Measurements from ENCODE around the gene DDX1. TPM values are rescaled to one million over a fixed set of nuclear protein-coding genes. Genes with fewer than 3 reads are reported as not detected.

Gene DDX1
- polyA plus RNA-seq, 1 donor from 2014 or later: 38.0 TPM

DNA sequence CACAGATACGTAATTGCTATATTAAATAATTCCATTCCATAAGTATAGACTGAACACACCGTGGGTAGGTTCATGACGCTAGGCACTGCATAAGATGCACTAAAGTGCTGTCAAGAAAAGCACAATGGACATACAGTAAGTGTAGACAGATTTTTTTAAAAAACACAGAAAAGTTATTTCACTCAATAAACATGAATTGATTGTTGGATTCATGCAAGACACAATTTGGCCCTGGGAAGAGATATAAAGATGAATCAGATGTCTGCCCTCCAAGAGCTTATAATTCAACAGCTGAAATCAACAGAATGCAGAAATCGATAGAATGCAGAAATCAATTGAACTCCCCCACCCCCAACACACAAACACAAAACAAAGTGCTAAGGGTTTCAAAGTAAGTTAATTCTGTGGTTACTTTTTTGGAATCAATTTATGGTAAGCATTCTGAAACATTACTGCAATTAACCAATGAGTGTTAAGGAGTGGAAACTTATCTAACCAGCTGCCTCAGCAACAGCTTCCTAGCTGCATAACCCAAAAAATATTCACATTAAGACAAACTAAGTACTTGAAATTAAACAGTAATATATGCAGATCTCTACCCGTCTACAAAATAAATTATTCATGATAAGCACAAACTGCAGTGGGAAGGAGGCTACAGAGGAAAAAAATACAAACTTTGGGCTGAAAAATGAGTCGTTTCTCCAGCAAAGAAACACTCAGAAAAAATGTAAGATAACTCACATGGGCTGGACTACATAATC is 32.1 kb upstream of the DDX1 start:
- H3K27ac Mint-ChIP-seq: peak overlapping the region in 1 of 3 donors; percentile 29
- peaks cover 0 to 2% (median 0%) of the 10 kb centered on the region in 3 donors for H3K9me3 Mint-ChIP-seq
- H3K36me3 Mint-ChIP-seq: peaks cover 6% of the 10 kb centered on the region
- peak overlapping the region in 3 of 4 donors; percentile 60 to 100 (median 95) for H3K4me3 Mint-ChIP-seq
- no peaks in the 10 kb centered on the region for H3K27me3 Mint-ChIP-seq
- peaks cover 24 to 29% (median 28%) of the 10 kb centered on the region in 3 donors for H3K4me1 Mint-ChIP-seq

DNA sequence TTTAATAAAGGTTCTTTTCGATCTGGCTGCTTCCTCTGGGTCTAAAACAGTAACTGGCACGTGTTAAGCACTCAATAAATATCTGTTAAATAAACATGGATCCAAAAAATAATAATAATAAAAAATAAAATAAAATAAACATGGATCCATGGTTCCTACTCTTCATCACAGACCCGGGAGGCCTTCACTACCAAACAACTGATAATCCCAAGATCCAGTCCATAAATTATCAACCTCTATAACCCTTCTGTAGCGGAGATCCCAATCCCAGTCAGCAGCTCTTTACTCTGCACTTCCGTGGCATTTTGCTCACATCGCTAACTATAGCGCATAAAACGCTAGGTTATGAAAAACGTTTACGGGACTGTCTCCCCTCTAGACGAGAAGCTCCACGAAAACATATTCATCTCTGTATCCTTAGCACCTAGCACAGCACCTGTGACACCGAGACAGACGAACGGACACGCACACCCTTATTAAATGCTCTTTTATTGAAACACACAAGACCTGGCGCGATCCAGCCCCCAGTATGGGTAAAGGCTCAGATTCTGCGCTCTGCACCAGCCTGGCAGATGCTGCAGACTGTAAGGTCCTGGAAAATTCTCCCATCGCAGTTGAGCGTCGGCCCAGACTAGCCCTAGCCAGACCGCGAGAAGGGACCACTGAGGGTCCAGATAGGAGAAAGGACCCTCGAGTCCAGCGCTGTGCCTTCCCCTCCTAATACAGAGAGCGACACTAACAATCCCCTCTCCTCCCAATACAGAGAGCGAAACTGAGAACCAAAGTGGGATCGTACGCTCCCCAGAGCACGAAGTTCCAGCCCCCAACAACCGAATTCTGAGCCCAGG is 31.3 kb upstream of the DDX1 start:
- H3K4me1 Mint-ChIP-seq: peaks cover 24 to 29% (median 28%) of the 10 kb centered on the region in 3 donors
- H3K4me3 Mint-ChIP-seq: peak overlapping the region; percentile 95 to 100 (median 100)
- peaks cover 0 to 2% (median 0%) of the 10 kb centered on the region in 3 donors for H3K9me3 Mint-ChIP-seq
- H3K27ac Mint-ChIP-seq: peak overlapping the region; percentile 77 to 97 (median 97)
- peaks cover 4% of the 10 kb centered on the region for H3K36me3 Mint-ChIP-seq
- no peaks in the 10 kb centered on the region for H3K27me3 Mint-ChIP-seq

DNA sequence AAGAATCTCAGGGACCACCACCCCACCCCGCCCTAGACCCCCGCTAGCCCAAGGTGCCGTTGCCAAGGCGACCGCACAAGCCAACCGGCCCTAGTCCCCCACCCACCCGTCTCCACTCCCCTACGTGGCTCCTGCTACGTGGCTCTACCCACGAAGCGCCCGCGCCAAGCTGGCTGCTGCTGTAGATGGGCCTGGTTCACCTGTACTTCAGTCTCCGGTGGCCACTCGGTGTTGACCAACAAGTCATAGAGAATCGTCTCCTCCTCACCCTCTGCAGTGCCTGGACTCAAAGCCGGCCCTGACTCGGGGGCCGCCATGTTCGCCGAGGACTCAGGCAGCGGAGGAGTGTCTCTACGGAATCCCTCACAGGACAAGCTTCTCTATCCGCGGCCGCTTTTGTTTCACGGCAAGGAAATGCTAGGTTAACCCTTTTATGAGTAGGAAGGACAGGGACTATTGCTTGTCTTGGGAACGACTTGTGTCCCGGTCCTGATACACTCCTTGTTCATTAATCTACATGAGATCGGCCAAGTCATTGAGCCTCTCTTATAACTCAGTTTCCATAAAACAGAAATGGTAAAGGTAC is 30.6 kb upstream of the DDX1 start, which contains the start of gene NBAS:
TSS of gene NBAS (minus strand) at position 347 of the 586 bp plus-strand sequence. CDS start at position 317, 30 bp downstream.
- peak within 1 kb of the TSS; percentile 95 to 100 (median 100) for H3K4me3 Mint-ChIP-seq
- H3K9me3 Mint-ChIP-seq: peaks cover 0 to 2% (median 0%) of the 10 kb centered on the region in 3 donors
- peaks cover 5% of the 10 kb centered on the region for H3K36me3 Mint-ChIP-seq
- H3K27ac Mint-ChIP-seq: peak within 1 kb of the TSS; percentile 77 to 97 (median 97)
- H3K4me1 Mint-ChIP-seq: peaks cover 24 to 29% (median 27%) of the 10 kb centered on the region in 3 donors
- no peaks in the 10 kb centered on the region for H3K27me3 Mint-ChIP-seq

DNA sequence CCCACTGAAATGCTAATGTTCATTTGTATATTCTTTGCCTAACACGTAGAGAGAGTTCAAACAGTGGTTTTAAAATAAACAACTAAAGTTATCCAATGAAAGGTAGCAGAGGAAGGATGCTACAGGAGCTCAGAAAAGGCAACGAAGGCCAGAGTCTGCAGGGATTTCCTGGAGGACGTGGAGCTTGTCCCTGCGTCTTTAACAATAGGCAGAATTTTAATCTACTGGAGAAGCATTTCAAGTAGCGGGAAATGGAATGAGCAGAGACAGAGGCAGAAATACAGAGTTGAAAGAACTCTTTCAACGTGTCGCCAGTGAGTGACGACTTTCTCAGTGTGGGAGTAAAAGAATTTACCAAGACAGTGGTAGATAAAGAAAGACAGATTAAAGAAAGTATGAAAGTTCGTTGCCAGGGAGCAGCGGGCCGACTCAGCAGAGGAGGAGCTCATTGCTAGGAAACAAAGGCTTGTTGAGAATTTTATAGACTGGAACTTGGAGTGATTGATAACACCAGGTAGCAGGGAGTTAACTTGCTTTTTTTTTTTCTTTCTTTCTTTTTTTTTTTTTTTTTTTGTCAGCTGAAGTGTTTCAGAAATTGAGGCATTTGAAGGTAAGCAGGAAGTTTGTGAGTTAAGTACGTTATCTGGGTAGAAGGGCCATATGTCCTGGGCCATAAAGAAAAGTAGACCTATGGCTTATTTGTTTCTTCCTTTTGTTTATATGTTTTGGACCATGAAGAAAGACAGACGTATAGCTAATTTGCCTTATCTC is 29.9 kb upstream of the DDX1 start:
- Mint-ChIP-seq H3K9me3 (peaks cover 0 to 2% (median 0%) of the 10 kb centered on the region in 3 donors), H3K4me1 (peaks cover 24 to 29% (median 27%) of the 10 kb centered on the region in 3 donors), H3K27ac (peak overlapping the region; percentile 77 to 97 (median 97)), H3K36me3 (peaks cover 5% of the 10 kb centered on the region), H3K27me3 (no peaks in the 10 kb centered on the region), H3K4me3 (peak overlapping the region; percentile 95 to 100 (median 100))

DNA sequence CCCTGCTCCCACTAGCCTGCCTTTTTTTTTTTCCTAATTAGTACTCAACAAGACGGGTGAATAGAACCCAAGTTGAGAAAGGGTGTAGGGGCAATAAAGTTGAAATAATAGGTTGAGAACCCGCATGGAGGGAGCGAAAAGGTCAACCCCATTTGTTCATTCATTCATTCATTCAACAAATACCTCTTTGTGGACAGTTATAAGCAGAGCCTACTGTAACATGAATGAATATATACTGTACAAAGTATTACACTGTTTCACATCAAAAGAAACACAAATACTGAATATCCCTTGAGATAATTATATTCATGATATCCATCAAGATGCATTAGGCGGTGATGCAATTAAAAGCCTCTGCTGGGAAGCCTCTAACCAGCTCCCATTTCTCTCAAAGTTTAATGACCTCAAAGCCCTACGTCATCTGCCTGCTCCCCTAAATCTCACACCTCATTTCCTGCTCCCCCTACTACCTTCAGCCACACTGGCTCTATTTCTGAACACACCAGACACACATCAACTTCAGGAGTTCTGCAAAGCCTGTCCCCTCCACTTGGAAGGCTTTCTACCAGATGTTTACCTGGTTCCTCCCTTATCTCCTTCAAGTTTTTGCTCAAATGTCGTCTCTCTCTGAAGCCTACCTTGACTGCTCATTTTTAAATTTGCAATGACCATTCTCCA is 29.2 kb upstream of the DDX1 start:
- H3K36me3 Mint-ChIP-seq: peaks cover 5% of the 10 kb centered on the region
- peaks cover 24 to 29% (median 27%) of the 10 kb centered on the region in 3 donors for H3K4me1 Mint-ChIP-seq
- H3K27me3 Mint-ChIP-seq: no peaks in the 10 kb centered on the region
- H3K4me3 Mint-ChIP-seq: peak overlapping the region in 3 of 4 donors; percentile 95 to 100 (median 100)
- H3K27ac Mint-ChIP-seq: peak overlapping the region; percentile 15 to 77 (median 33)
- H3K9me3 Mint-ChIP-seq: peaks cover 0 to 2% (median 0%) of the 10 kb centered on the region in 3 donors

DNA sequence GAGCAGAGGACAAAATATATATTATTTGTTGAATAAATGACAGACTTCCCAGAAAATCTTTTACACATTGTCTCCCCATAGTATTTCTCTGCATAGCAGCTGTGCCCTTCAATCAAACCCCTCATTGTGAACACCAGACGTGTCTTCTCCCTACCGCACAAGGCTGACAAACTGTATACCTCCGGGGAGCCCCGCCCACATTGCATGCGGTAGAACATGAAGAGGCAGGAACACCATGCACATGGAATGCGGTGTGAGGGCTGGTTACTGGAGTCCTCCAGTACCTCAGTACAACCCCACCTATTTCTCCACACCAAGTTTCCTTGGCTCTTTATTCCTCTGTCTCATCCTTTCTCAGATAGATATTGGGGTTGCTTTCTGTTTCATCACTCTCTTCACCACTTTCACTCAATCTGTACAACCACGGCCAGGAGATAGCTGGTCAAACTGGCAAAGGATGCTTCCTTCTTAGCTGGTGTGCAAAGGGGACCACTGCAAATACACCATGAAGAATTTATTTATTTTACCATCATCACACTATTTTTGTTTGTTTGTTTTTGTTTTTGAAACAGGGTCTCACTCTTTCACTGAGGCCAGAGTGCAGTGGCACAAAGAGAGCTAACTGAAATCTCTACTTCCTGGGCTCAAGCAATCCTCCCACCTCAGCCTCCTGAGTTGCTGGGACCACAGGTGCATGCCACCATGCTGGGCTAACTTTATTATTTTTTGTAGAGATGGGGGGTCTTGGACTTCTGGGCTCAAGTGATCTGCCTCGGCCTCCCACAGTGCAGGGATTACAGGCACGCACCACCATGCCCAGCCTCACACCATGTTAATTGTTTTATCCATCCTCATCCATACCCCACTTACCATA is 28.2 kb upstream of the DDX1 start:
- peaks cover 0 to 2% (median 0%) of the 10 kb centered on the region in 3 donors for H3K9me3 Mint-ChIP-seq
- peak overlapping the region in 2 of 4 donors; percentile 57 to 95 for H3K4me3 Mint-ChIP-seq
- H3K27ac Mint-ChIP-seq: peak overlapping the region in 2 of 3 donors; percentile 15 to 77
- H3K36me3 Mint-ChIP-seq: peaks cover 5% of the 10 kb centered on the region
- H3K27me3 Mint-ChIP-seq: no peaks in the 10 kb centered on the region
- peaks cover 21 to 29% (median 24%) of the 10 kb centered on the region in 3 donors for H3K4me1 Mint-ChIP-seq

DNA sequence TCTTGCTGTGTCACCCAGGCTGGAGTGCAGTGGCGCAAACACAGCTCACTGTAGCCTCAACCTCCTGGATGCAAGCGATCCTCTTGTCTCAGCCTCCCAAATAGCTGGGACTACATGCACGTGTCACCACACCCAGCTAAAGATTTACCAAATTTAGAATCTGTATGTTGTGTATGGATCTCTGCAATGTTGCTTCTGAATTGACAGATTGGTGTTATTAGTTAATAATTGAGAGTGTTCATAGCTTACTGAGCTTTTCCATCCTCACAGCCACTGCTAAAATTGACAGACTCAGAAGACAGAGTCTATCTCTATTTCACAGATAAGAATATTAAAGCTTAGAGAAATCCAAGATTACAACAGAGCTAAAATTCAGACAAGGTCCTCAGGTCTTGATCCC is 26.3 kb upstream of the DDX1 start:
- Mint-ChIP-seq H3K36me3 (peaks cover 7% of the 10 kb centered on the region), H3K27ac (no peak overlapping the region), H3K27me3 (no peaks in the 10 kb centered on the region), H3K4me3 (peak overlapping the region in 1 of 4 donors; percentile 32), H3K4me1 (peaks cover 6 to 14% (median 13%) of the 10 kb centered on the region in 3 donors), H3K9me3 (peaks cover 0 to 2% (median 0%) of the 10 kb centered on the region in 3 donors)

DNA sequence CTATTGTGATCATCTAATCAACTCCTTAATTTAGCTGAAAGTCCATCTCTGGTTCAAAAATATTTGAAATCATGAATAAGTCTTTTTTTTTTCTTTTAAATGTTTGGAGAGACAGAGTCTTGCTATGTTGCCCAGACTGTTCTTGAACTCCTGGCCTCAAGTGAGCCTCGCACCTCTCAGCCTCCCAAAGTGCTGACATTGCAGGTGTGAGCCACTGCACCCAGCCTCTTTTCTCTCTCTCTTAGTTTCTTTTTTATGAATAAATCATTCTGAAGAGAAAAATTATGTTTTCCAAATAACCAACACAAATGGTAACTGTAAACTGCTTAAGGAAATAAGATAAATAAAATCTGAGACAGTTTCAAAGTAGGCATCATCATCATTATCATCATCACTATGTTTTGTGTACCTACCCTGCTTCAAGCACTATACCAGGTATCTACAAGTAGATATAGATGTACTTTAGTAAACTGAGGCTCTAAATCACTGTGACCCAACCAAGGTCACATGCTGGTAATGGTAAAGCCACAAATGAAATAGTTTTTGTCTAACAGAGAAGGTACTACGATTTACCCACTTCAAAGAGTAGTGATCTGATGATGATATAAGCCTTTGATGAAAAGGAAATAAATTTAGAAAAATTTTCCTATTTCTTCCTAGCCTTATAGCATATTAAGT is 25.5 kb upstream of the DDX1 start:
- Mint-ChIP-seq H3K4me1 (peaks cover 6 to 11% (median 8%) of the 10 kb centered on the region in 3 donors), H3K36me3 (peaks cover 5% of the 10 kb centered on the region), H3K27ac (no peak overlapping the region), H3K4me3 (no peak overlapping the region), H3K27me3 (no peaks in the 10 kb centered on the region), H3K9me3 (peaks cover 0 to under 1% (median 0%) of the 10 kb centered on the region in 3 donors)

DNA sequence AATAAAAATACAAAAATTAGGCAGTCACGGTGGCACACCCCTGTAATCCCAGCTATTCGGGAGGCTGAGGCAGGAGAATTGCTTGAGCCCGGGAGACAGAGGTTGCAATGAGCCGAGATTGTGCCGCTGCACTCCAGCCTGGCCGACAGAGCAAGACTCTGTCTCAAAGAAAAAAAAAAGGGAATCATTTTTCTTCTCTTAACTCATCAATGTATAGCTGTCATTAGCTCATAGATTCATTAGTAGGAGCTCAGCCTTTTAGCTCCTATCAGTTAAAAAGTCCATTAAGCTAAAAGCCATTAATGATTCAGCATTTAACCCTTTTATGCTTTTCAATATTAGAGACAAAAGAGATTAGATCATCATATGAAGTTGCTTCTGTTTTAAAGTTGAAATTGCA is 24.8 kb upstream of the DDX1 start:
- Mint-ChIP-seq H3K4me1 (peaks cover under 1 to 4% (median 3%) of the 10 kb centered on the region in 3 donors), H3K36me3 (peaks cover 5% of the 10 kb centered on the region), H3K27ac (no peak overlapping the region), H3K9me3 (no peaks in the 10 kb centered on the region), H3K27me3 (no peaks in the 10 kb centered on the region), H3K4me3 (no peak overlapping the region)

DNA sequence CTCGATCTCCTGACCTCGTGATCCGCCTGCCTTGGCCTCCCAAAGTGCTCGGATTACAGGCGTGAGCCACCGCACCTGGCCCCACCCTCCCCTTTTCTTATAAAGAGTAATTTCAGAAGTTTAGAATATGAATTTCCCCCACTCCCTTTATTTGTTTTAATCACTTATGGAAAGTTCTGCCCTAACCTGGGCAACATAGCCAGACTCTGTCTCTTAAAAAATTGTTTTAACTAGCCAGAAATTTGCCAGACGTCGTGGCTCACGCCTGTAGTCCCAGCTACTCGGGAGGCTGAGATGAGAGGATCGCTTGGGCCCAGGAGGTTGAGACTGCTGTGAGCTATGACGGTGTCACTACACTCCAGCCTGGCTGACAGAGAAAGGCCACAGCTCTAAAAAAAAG is 22.8 kb upstream of the DDX1 start:
- Mint-ChIP-seq H3K27me3 (no peaks in the 10 kb centered on the region), H3K36me3 (peaks cover 5% of the 10 kb centered on the region), H3K27ac (no peak overlapping the region), H3K4me3 (no peak overlapping the region), H3K4me1 (no peaks in the 10 kb centered on the region), H3K9me3 (no peaks in the 10 kb centered on the region)

DNA sequence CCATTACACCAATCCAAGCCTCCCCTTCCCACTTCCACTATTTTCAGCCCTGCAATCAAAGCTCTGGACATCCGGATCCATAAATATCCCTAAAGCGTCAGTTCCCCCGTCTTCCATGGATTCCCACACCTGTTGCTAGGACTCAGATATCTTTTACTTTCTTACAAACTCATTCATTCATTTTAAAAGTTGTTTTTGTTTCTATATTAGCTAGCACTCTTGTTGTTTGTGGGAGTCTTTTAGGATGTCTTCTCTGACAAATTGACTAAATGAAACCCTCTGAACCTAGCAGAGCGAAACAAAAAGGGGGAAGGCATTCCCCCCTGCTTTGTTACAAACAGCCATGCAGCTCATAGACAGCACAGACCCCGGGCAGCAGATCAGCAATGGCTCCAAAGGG is 21.6 kb upstream of the DDX1 start:
- H3K9me3 Mint-ChIP-seq: no peaks in the 10 kb centered on the region
- H3K36me3 Mint-ChIP-seq: peaks cover 5% of the 10 kb centered on the region
- no peak overlapping the region for H3K4me3 Mint-ChIP-seq
- H3K27ac Mint-ChIP-seq: no peak overlapping the region
- no peaks in the 10 kb centered on the region for H3K4me1 Mint-ChIP-seq
- H3K27me3 Mint-ChIP-seq: no peaks in the 10 kb centered on the region

DNA sequence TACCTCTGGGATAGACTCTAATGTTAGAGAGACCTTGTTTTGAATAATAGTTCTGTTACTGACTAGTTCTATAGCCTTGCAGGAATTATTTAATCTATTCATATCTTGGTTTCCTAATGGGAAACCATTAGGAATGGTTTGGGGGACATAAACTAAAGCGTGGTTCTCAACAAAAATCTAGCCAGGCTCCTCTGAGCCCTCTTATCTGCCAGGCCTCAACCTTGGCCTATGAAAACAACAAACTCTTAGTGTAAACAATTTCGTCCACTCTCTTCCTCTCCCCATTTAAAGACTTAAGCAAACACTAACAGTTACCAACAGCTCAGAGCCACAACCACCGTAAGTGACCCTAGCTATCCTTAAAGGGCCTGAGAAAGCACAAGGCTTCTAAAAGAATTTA is 19.9 kb upstream of the DDX1 start:
- Mint-ChIP-seq H3K36me3 (peaks cover 2% of the 10 kb centered on the region), H3K4me3 (no peak overlapping the region), H3K9me3 (no peaks in the 10 kb centered on the region), H3K27ac (no peak overlapping the region), H3K4me1 (peaks cover 0 to 2% (median 0%) of the 10 kb centered on the region in 3 donors), H3K27me3 (no peaks in the 10 kb centered on the region)

All from IgD-negative memory B cell (primary cell).